H1 (cell line): Measurements from ENCODE around the gene LIAS. TPM values are rescaled to one million over a fixed set of nuclear protein-coding genes. Genes with fewer than 3 reads are reported as not detected.

Source experiments
- CTCF ChIA-PET: fragments of 300-600 bp; sonication (Branson Sonifier 250); formaldehyde crosslinking; loops from one replicate; lab custom pipeline; 2021; ENCODE audit not compliant: partially characterized antibody; lab: Charles Lee
- POLR2A ChIA-PET: fragments of 300-600 bp; sonication (Branson Sonifier 250); formaldehyde crosslinking; loops from one replicate; lab custom pipeline; 2021; ENCODE audit warnings: inconsistent platforms; ENCODE audit not compliant: partially characterized antibody; lab: Charles Lee
- DNase-seq, 2 experiments: peaks; one replicate each; pipeline versions ENCODE4 v3.0.0 to v3.0.0-alpha.2; 2010 to 2022; ENCODE audit warnings: low spot score in 2 of 2, low read depth in 1 of 2, mixed read lengths in 1 of 2
- FAIRE-seq: peaks from 2 replicates; lab custom pipeline; 2011; peaks lifted over from hg19 to GRCh38; lab: Jason Lieb, UNC
- H2AFZ ChIP-seq: 2 replicates; pipeline ENCODE4 v1.8.1; 2012; ENCODE audit warnings: low read length, inconsistent platforms
- H2AK5ac ChIP-seq: 2 replicates; pipeline ENCODE4 v1.6.1; 2013; ENCODE audit warnings: low read depth, low read length
- H2BK120ac ChIP-seq: replicated peaks from 2 replicates; pipeline ENCODE3; 2013; ENCODE audit warnings: low read depth, low read length, inconsistent platforms
- H2BK12ac ChIP-seq: 2 replicates; pipeline ENCODE4 v1.6.1; 2013; ENCODE audit warnings: low read depth, low read length
- H2BK15ac ChIP-seq: 2 replicates; pipeline ENCODE4 v1.6.1; 2013; ENCODE audit warnings: low read length
- H2BK20ac ChIP-seq: 2 replicates; pipeline ENCODE4 v1.6.1; 2013; ENCODE audit warnings: low read length
- H2BK5ac ChIP-seq: 2 replicates; pipeline ENCODE4 v1.6.1; 2013; ENCODE audit warnings: low read depth, low read length
- H3K14ac ChIP-seq: 2 replicates; pipeline ENCODE4 v1.6.1; 2013; ENCODE audit warnings: inconsistent platforms; ENCODE audit not compliant: insufficient read length
- H3K18ac ChIP-seq: 2 replicates; pipeline ENCODE4 v1.6.1; 2013; ENCODE audit warnings: low read length; ENCODE audit errors: extremely low read depth
- H3K23ac ChIP-seq: 2 replicates; pipeline ENCODE4 v1.6.1; 2013; ENCODE audit warnings: inconsistent platforms; ENCODE audit not compliant: insufficient read length
- H3K23me2 ChIP-seq: 2 replicates; pipeline ENCODE4 v1.6.1; 2013; ENCODE audit warnings: low read depth, low read length
- H3K27ac ChIP-seq: 2 replicates; pipeline ENCODE4 v1.6.1; 2011; ENCODE audit warnings: low read depth, low read length, inconsistent platforms
- H3K27me3 ChIP-seq, 4 experiments: replicated peaks in 1 of 4; 1 replicate in 1 of 4; 2 replicates in 3 of 4; pipeline versions ENCODE4 v1.6.1 to v1.8.1; 2011 to 2013; ENCODE audit warnings: low read length in 3 of 4, mild to moderate bottlenecking in 3 of 4, inconsistent platforms in 2 of 4, mixed read lengths in 2 of 4, moderate library complexity in 1 of 4; ENCODE audit not compliant: control insufficient read depth in 3 of 4, insufficient read depth in 3 of 4; ENCODE audit errors: extremely low read depth in 1 of 4
- H3K36me3 ChIP-seq, 4 experiments: 2 replicates each; pipeline versions ENCODE4 v1.6.1 to v1.8.1; 2011 to 2013; ENCODE audit warnings: mild to moderate bottlenecking in 4 of 4, low read length in 3 of 4, moderate library complexity in 2 of 4, control low read depth in 1 of 4, inconsistent platforms in 1 of 4; ENCODE audit not compliant: insufficient read depth in 4 of 4, control insufficient read depth in 2 of 4
- H3K4ac ChIP-seq: replicated peaks from 2 replicates; pipeline ENCODE3; 2013; ENCODE audit warnings: low read length, low read depth, mixed read lengths, inconsistent platforms; ENCODE audit not compliant: insufficient read length
- H3K4me1 ChIP-seq, 4 experiments: replicated peaks in 1 of 4; 1 replicate in 1 of 4; 2 replicates in 3 of 4; pipeline versions ENCODE4 v1.6.1 to v1.8.1; 2011 to 2013; ENCODE audit warnings: low read length in 3 of 4, inconsistent platforms in 2 of 4, mixed read lengths in 1 of 4; ENCODE audit not compliant: insufficient read depth in 4 of 4, control insufficient read depth in 3 of 4
- H3K4me2 ChIP-seq, 2 experiments: 2 replicates each; pipeline versions ENCODE4 v1.6.1 to v1.8.1; 2011 to 2013; ENCODE audit warnings: low read depth in 2 of 2, low read length in 2 of 2, control low read depth in 1 of 2, inconsistent platforms in 1 of 2, mild to moderate bottlenecking in 1 of 2; ENCODE audit not compliant: insufficient read depth in 1 of 2
- H3K4me3 ChIP-seq, 4 experiments: fragments of 200-600, 300-600 bp in 1 of 4; sonication (generic), shearing (Covaris generic), sonication (Bioruptor Twin) in 1 of 4; 2 replicates each; pipeline versions ENCODE4 v1.5.1 to v1.8.1; 2011 to 2016; ENCODE audit warnings: low read length in 4 of 4, low read depth in 3 of 4, control low read depth in 2 of 4, inconsistent platforms in 2 of 4, mild to moderate bottlenecking in 2 of 4, mixed read lengths in 1 of 4, moderate library complexity in 1 of 4; ENCODE audit not compliant: insufficient read depth in 2 of 4; ENCODE audit errors: extremely low read depth in 1 of 4
- H3K56ac ChIP-seq: replicated peaks from 2 replicates; pipeline ENCODE3; 2013; ENCODE audit warnings: low read depth, mild to moderate bottlenecking, mixed read lengths, low read length, inconsistent platforms; ENCODE audit not compliant: insufficient read length
- H3K79me1 ChIP-seq: 2 replicates; pipeline ENCODE4 v1.6.1; 2013; ENCODE audit warnings: low read depth, low read length, control low read depth
- H3K79me2 ChIP-seq, 2 experiments: 2 replicates each; pipeline versions ENCODE4 v1.6.1 to v1.8.1; 2012 to 2013; ENCODE audit warnings: low read length in 2 of 2, mild to moderate bottlenecking in 2 of 2, inconsistent platforms in 1 of 2; ENCODE audit not compliant: insufficient read depth in 2 of 2, control insufficient read depth in 1 of 2
- H3K9ac ChIP-seq, 4 experiments: replicated peaks in 1 of 4; 1 replicate in 1 of 4; 2 replicates in 3 of 4; pipeline versions ENCODE4 v1.6.1 to v1.8.1; 2011 to 2013; ENCODE audit warnings: low read depth in 3 of 4, low read length in 3 of 4, control low read depth in 2 of 4, mild to moderate bottlenecking in 2 of 4, moderate library complexity in 2 of 4, inconsistent platforms in 1 of 4; ENCODE audit errors: extremely low read depth in 1 of 4
- H3K9me3 ChIP-seq, 2 experiments: 2 replicates each; pipeline versions ENCODE4 v1.6.1 to v1.8.1; 2012 to 2013; ENCODE audit warnings: mild to moderate bottlenecking in 2 of 2, moderate library complexity in 2 of 2, control low read depth in 1 of 2, inconsistent platforms in 1 of 2, low read depth in 1 of 2, low read length in 1 of 2, mixed read lengths in 1 of 2; ENCODE audit not compliant: insufficient read depth in 2 of 2
- H4K20me1 ChIP-seq, 2 experiments: replicated peaks in 1 of 2; 2 replicates each; pipeline versions ENCODE3 to v1.8.1; 2011 to 2013; ENCODE audit warnings: inconsistent platforms in 2 of 2, low read length in 2 of 2, mild to moderate bottlenecking in 1 of 2; ENCODE audit not compliant: insufficient read depth in 2 of 2, control insufficient read depth in 1 of 2
- H4K5ac ChIP-seq: 2 replicates; pipeline ENCODE4 v1.6.1; 2013; ENCODE audit warnings: low read length, low read depth, mixed read lengths, inconsistent platforms; ENCODE audit not compliant: insufficient read length
- H4K8ac ChIP-seq: 2 replicates; pipeline ENCODE4 v1.8.0; 2013; ENCODE audit warnings: mild to moderate bottlenecking, moderate library complexity, low read length, inconsistent platforms; ENCODE audit not compliant: insufficient read depth; ENCODE audit errors: extremely low read depth
- H4K91ac ChIP-seq: replicated peaks from 2 replicates; pipeline ENCODE3; 2013; ENCODE audit warnings: low read length, mixed read lengths, inconsistent platforms; ENCODE audit not compliant: insufficient read length
- FOSL1 ChIP-seq: IDR thresholded peaks from 2 replicates; pipeline ENCODE4 v1.6.1; 2011; ENCODE audit warnings: mild to moderate bottlenecking, low read depth, low read length, moderate library complexity; ENCODE audit not compliant: insufficient read depth
- HDAC2 ChIP-seq, 2 experiments: fragments of 300-600 bp in 1 of 2; sonication (generic) in 1 of 2; IDR thresholded peaks; 2 replicates each; pipeline ENCODE4 v1.6.1; 2011 to 2012; ENCODE audit warnings: low read depth in 2 of 2, low read length in 2 of 2, mild to moderate bottlenecking in 2 of 2, moderate library complexity in 2 of 2, borderline replicate concordance in 1 of 2, inconsistent platforms in 1 of 2
- POU5F1 ChIP-seq: IDR thresholded peaks from 2 replicates; pipeline ENCODE4 v1.6.1; 2011; ENCODE audit warnings: low read depth, mild to moderate bottlenecking, low read length, moderate library complexity
- SIX5 ChIP-seq: IDR thresholded peaks from 2 replicates; pipeline ENCODE4 v1.6.1; 2011; ENCODE audit warnings: mild to moderate bottlenecking, low read depth, low read length
- SP4 ChIP-seq: IDR thresholded peaks from 2 replicates; pipeline ENCODE4 v1.6.1; 2012; ENCODE audit warnings: low read length, inconsistent platforms
- SUZ12 ChIP-seq: fragments of 200-600 bp; sonication (generic); IDR thresholded peaks from 2 replicates; pipeline ENCODE4 v1.6.1; 2012; ENCODE audit warnings: mild to moderate bottlenecking, inconsistent platforms, low read length, moderate library complexity, mixed read lengths
- WGBS, 2 experiments: shearing (Covaris generic) in 1 of 2; methylation state at CpG; one replicate each; pipeline versions ENCODE4 v1.1.6 to v1.1.7; 2013 to 2015; ENCODE audit warnings: low lambda C conversion rate in 2 of 2, mixed read lengths in 2 of 2, inconsistent platforms in 1 of 2, low coverage in 1 of 2, missing lambda C conversion rate in 1 of 2; ENCODE audit not compliant: insufficient replicate concordance in 2 of 2, insufficient coverage in 1 of 2, insufficient read length in 1 of 2; ENCODE audit errors: extremely low coverage in 1 of 2, missing lambda C conversion rate in 1 of 2; 5-methylcytosine and 5-hydroxymethylcytosine counted together
- polyA plus RNA-seq, 7 experiments: library from polyadenylated mRNA; depleted of rRNA in 3 of 7; stranded (reverse) in 5 of 7; unstranded in 2 of 7; fragments of >200 nt in 5 of 7; fragments of 200-250 nt in 2 of 7; gene quantifications; 1 replicate in 5 of 7; 2 replicates in 1 of 7; 4 replicates in 1 of 7; pipeline versions ENCODE4 v1.2.1 to v1.2.3, GENCODE V29; 2011 to 2013; ENCODE audit warnings: missing spikeins in 2 of 7, mixed read lengths in 2 of 7
- total RNA-seq: library from RNA; stranded (reverse); fragmentation: NEBNext Ultra II Directional; extraction: Animal tissue kit (Norgen Biotek cat#: 25700); gene quantifications from 2 replicates; pipeline ENCODE4 v1.2.1, GENCODE V29; 2021
- TF ChIP-seq, protein P1 (sequence below): IDR thresholded peaks from 2 replicates; pipeline ENCODE4 v1.6.1; 2011; ENCODE audit warnings: low read length, improper control_type of control experiment

The LIAS gene
- total and polyA plus RNA-seq, 2 of the 8 experiments (the other 6 are each of a cell fraction or from before 2014, with no cell fraction given) = 10.5 to 24.9 TPM

DNA sequence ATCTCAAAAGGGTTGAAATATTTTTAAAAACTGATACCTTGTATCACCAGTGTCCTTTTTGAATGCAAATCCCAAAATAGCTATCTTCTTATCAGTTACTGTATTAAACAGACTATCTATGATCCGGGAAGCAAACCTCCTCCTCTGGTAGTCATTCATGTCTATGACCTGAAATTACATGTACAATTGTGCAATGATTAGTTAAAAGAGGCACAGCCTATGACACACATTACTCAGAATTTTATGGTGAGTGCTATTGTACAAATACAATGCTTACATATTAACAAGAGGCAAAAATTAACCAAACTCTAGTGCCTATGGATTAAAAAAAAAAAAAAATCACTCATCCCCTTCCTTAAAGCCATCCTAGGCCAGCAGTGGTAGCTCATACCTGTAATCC, 46.7 kb downstream of the LIAS start:
- no peaks in the 10 kb centered on the region for H3K4me1 ChIP-seq
- H3K23me2 ChIP-seq = no peaks in the 10 kb centered on the region
- no peak overlapping the region for H3K9ac ChIP-seq
- peaks cover 30 to 89% (median 74%) of the 10 kb centered on the region in 4 experiments for H3K36me3 ChIP-seq
- H3K18ac ChIP-seq = no peak overlapping the region
- DNase-seq (no peak), FAIRE-seq (no peak)
- no peaks in the 10 kb centered on the region for H3K79me2 ChIP-seq
- H4K5ac ChIP-seq = no peak overlapping the region
- no peak for TF ChIP-seq SP4
- TF ChIP-seq, protein P1, sequence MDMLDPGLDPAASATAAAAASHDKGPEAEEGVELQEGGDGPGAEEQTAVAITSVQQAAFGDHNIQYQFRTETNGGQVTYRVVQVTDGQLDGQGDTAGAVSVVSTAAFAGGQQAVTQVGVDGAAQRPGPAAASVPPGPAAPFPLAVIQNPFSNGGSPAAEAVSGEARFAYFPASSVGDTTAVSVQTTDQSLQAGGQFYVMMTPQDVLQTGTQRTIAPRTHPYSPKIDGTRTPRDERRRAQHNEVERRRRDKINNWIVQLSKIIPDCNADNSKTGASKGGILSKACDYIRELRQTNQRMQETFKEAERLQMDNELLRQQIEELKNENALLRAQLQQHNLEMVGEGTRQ = no peak
- no peak for TF ChIP-seq SIX5
- no peak for TF ChIP-seq SUZ12
- TF ChIP-seq POU5F1 = no peak
- TF ChIP-seq HDAC2 (IDR thresholded peaks at IDR 0.05; ENCODE audit: borderline replicate concordance in 1 of 2, low read depth in 2 of 2, low read length in 2 of 2) = no peak
- TF ChIP-seq FOSL1 = no peak
- 92% methylated on average over 1 of the region's 1 CpG; no CpG with 5 or more reads in 1 of the 2 experiments for WGBS, 2 experiments
- H2BK20ac ChIP-seq = no peak overlapping the region
- ChIA-PET POLR2A (interaction anchor here (0.6 to 1.5 kb wide), 4 partner anchors 9 to 205 kb away, joined by 3 read pairs; no protein-coding TSS in a partner anchor), CTCF (interaction anchor here (0.5 to 1.3 kb wide), 4 partner anchors 36 to 1219 kb away, joined by 3 to 6 read pairs (median 3); partner anchors contain the start of gene PDS5A)
- H2BK12ac ChIP-seq = no peak overlapping the region
- no peak overlapping the region for H3K4me2 ChIP-seq
- no peak overlapping the region for H3K4me3 ChIP-seq
- no peak overlapping the region for H2BK120ac ChIP-seq
- H3K23ac ChIP-seq = no peak overlapping the region
- H3K79me1 ChIP-seq = no peaks in the 10 kb centered on the region
- H3K27ac ChIP-seq = no peak overlapping the region
- no peaks in the 10 kb centered on the region for H3K9me3 ChIP-seq
- no peaks in the 10 kb centered on the region for H3K27me3 ChIP-seq
- no peak overlapping the region for H2BK5ac ChIP-seq
- H2AK5ac ChIP-seq = no peak overlapping the region
- no peak overlapping the region for H3K4ac ChIP-seq
- no peak overlapping the region for H4K8ac ChIP-seq
- H3K14ac ChIP-seq = no peak overlapping the region
- no peak overlapping the region for H2BK15ac ChIP-seq
- no peak overlapping the region for H3K56ac ChIP-seq
- H4K20me1 ChIP-seq = no peaks in the 10 kb centered on the region
- no peak overlapping the region for H4K91ac ChIP-seq
- H2AFZ ChIP-seq = no peak overlapping the region
